Loucy (cell line): Measurements from ENCODE around the gene RPA1.

ENCODE experiments used
- CTCF ChIP-seq: fragments of 200-600 bp; sonication (generic); conservative IDR thresholded peaks from 2 replicates; pipeline ENCODE4 v1.5.1; 2014; ENCODE audit warnings: mild to moderate bottlenecking, antibody characterized with exemption, low read length
- EZH2phosphoT487 ChIP-seq: fragments of 200-600 bp; IDR thresholded peaks from 2 replicates; pipeline ENCODE4 v1.6.1; 2018; ENCODE audit warnings: antibody characterized with exemption, mild to moderate bottlenecking, moderate library complexity, borderline replicate concordance

- TF ChIP-seq CTCF (no peak), EZH2phosphoT487 (no peak)
Observed at GRCh38 chr17:1820528-1821252, 9.1 kb upstream of the RPA1 start.
